Uterus (tissue), 4 donors: ENCODE results near the gene ZNF219. TPM values are rescaled to one million over a fixed set of nuclear protein-coding genes. Genes with fewer than 3 reads are reported as not detected.

ENCODE experiments used
- DNase-seq, 2 donors: peaks; one replicate each; pipeline ENCODE4 v3.0.0-alpha.2; 2019 to 2020
- H3K27ac ChIP-seq, 2 donors: fragments of 200-600 bp; sonication (generic); 1 replicate in 1 of 2; 2 replicates in 1 of 2; pipeline ENCODE4 v1.5.1; 2016 to 2018
- H3K27me3 ChIP-seq, 2 donors: fragments of 200-600 bp; sonication (generic); one replicate each; pipeline ENCODE4 v1.5.1; 2018 to 2019; ENCODE audit warnings: control low read depth in 1 of 2
- H3K36me3 ChIP-seq, 2 donors: fragments of 200-600 bp; sonication (generic); one replicate each; pipeline ENCODE4 v1.5.1; 2019; ENCODE audit warnings: control low read depth in 1 of 2
- H3K4me1 ChIP-seq, 2 donors: fragments of 200-600 bp; sonication (generic); one replicate each; pipeline ENCODE4 v1.5.1; 2018 to 2019; ENCODE audit warnings: control low read depth in 1 of 2
- H3K4me3 ChIP-seq, 2 donors: fragments of 200-600 bp; sonication (generic); 1 replicate in 1 of 2; 2 replicates in 1 of 2; pipeline ENCODE4 v1.5.1; 2018 to 2019; ENCODE audit warnings: mild to moderate bottlenecking in 1 of 2
- H3K9me3 ChIP-seq, 2 donors: fragments of 200-600 bp; sonication (generic); one replicate each; pipeline ENCODE4 v1.5.1; 2019; ENCODE audit warnings: control low read depth in 1 of 2
- CTCF ChIP-seq, 4 experiments: fragments of 200-600 bp in 2 of 4; fragments of 450-650 bp in 2 of 4; sonication (generic) in 2 of 4; IDR thresholded peaks; one replicate each; pipeline ENCODE4 v1.5.1; 2016 to 2019; ENCODE audit warnings: antibody characterized with exemption in 4 of 4, mild to moderate bottlenecking in 2 of 4, moderate library complexity in 1 of 4
- POLR2A ChIP-seq, 2 donors: fragments of 450-650 bp; IDR thresholded peaks; one replicate each; pipeline ENCODE4 v1.6.1; 2016; ENCODE audit warnings: antibody characterized with exemption in 2 of 2, mild to moderate bottlenecking in 1 of 2, moderate library complexity in 1 of 2
- intact Hi-C: fragments of 100-400 bp; cut with DNase I; formaldehyde crosslinking; loops from one replicate; pipeline ENCODE4 v1.15.1; 2023; ENCODE audit warnings: low total_unique reads
- total RNA-seq, 4 donors: library from RNA; depleted of rRNA in 3 of 4; stranded (reverse); fragments of >200 nt in 3 of 4; gene quantifications; one replicate each; pipeline versions ENCODE4 v1.1.0 to v1.2.4, GENCODE V29; 2014 to 2023
- donor health status: DM: yes; HTN: yes; CAD: no.

The ZNF219 gene
- total RNA-seq, 4 donors from 2014 or later, result 7.4 to 56.8 (median 15.9) TPM

- intact Hi-C loops, result no loop called here
- TF ChIP-seq CTCF (IDR thresholded peaks at IDR 0.05), result no peak
- TF ChIP-seq POLR2A (IDR thresholded peaks at IDR 0.05), result no peak
- Histone ChIP-seq H3K27ac (no peak overlapping the region), H3K4me3 (no peak overlapping the region), H3K36me3 (no peaks in the 10 kb centered on the region), H3K4me1 (no peaks in the 10 kb centered on the region), H3K9me3 (no peaks in the 10 kb centered on the region), H3K27me3 (no peaks in the 10 kb centered on the region)
- no peak for DNase-seq
Measured at GRCh38 chr14:21083565-21084325, 14.7 kb downstream of the ZNF219 start.

GRCh38 chr14:21081521-21082142 lies 16.8 kb downstream of the ZNF219 start:
- Histone ChIP-seq H3K4me1 (no peaks in the 10 kb centered on the region), H3K36me3 (no peaks in the 10 kb centered on the region), H3K4me3 (no peak overlapping the region), H3K27ac (no peak overlapping the region), H3K27me3 (no peaks in the 10 kb centered on the region), H3K9me3 (no peaks in the 10 kb centered on the region)
- no peak for DNase-seq
- intact Hi-C loops, result no loop called here
- TF ChIP-seq CTCF (IDR thresholded peaks at IDR 0.05) (no peak), POLR2A (IDR thresholded peaks at IDR 0.05) (no peak)

- no peak for DNase-seq
- TF ChIP-seq POLR2A (IDR thresholded peaks at IDR 0.05) (no peak), CTCF (IDR thresholded peaks at IDR 0.05) (no peak)
- Histone ChIP-seq H3K4me1 (no peaks in the 10 kb centered on the region), H3K9me3 (no peaks in the 10 kb centered on the region), H3K4me3 (no peak overlapping the region), H3K36me3 (no peaks in the 10 kb centered on the region), H3K27me3 (no peaks in the 10 kb centered on the region), H3K27ac (no peak overlapping the region)
- intact Hi-C loops, result no loop called here
Measured at GRCh38 chr14:21078726-21079125, 19.7 kb downstream of the ZNF219 start.

- DNase-seq, result no peak
- TF ChIP-seq POLR2A (IDR thresholded peaks at IDR 0.05) (no peak), CTCF (IDR thresholded peaks at IDR 0.05) (no peak)
- no peak overlapping the region for H3K27ac ChIP-seq
- no peaks in the 10 kb centered on the region for H3K4me1 ChIP-seq
- no peak overlapping the region for H3K4me3 ChIP-seq
- no peaks in the 10 kb centered on the region for H3K36me3 ChIP-seq
- no peaks in the 10 kb centered on the region for H3K9me3 ChIP-seq
- intact Hi-C loops, result no loop called here
- H3K27me3 ChIP-seq, result no peaks in the 10 kb centered on the region
Measured at GRCh38 chr14:21078287-21078686, 20.2 kb downstream of the ZNF219 start.

- no peaks in the 10 kb centered on the region for H3K4me1 ChIP-seq
- no peak overlapping the region for H3K27ac ChIP-seq
- H3K4me3 ChIP-seq, result no peak overlapping the region
- no peaks in the 10 kb centered on the region for H3K36me3 ChIP-seq
- H3K27me3 ChIP-seq, result no peaks in the 10 kb centered on the region
- no peak for DNase-seq
- intact Hi-C loops, result no loop called here
- TF ChIP-seq CTCF (IDR thresholded peaks at IDR 0.05) (no peak), POLR2A (IDR thresholded peaks at IDR 0.05) (no peak)
- no peaks in the 10 kb centered on the region for H3K9me3 ChIP-seq
Measured at GRCh38 chr14:21077672-21078071, 20.8 kb downstream of the ZNF219 start.
